Stimulated activated CD4-positive, alpha-beta T cell treated with anti-CD3 and anti-CD28 coated beads, Interleukin-15, amount 100 ng/mL, for 1 hour (primary cell): ENCODE results near the gene STXBP5.

Source experiments
- DNase-seq, 2 donors: peaks; one replicate each; pipeline ENCODE4 v3.0.0-alpha.2; 2020; ENCODE audit warnings: low read depth in 1 of 2, low spot score in 1 of 2

STXBP5 gene

DNA sequence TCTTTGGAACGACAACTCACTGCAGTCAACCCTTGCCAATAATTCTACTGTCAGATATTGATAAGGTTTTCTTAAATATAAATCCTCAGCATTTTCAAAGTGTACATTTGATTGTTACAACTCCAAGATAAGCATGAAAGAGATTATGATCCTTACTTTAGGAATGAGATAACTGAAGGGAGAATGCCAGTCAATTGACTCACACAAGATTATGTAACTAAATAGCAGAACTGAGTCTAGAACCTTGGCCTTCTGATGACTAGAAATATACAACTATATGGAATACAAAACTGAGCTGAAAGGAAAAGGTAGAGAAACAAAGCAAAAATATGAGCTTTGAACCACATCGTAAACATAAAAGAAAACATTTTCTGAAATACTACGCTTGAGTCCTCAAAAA, 26.9 kb upstream of the STXBP5 start:
- no peak for DNase-seq

GRCh38 chr6:147178355-147178754, 25.9 kb upstream of the STXBP5 start:
- DNase-seq: no peak

DNA sequence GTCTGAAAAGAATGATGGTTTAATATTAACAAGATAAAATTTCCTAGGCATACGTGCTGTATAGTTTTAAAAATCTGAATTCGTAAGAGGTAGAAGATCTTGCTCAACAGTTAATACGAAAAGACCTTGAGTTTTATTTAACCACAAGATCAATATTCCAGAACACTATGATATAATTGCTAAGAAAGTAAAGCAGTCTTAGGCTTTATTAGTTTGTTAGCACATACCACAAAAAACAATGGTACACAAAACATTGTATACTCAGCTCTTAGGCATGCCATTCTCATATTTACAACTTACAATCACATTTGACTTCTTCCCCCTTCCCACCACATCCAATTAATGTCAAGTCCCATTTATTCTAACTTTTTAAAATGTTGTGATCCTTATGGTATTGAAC, 24.4 kb upstream of the STXBP5 start:
- no peak for DNase-seq

DNA sequence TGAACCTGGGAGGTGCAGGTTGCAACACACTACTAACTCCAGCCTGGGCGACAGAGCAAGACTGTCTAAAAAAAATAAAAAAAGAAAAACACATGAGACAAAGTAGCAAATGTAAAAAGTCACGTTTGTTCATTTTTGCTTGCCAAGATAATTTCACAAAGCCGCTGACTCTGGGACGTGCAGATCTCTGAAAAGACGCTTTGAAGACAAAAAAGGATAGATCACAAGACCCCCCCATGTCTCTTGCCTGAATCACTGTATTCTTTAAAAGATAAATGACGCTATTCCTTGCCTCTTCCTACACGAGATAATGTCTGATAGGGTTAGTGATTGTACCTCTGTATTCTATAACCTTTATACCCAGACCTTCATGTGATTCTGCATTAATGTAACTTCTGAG, 23.3 kb upstream of the STXBP5 start:
- DNase-seq: no peak

DNA sequence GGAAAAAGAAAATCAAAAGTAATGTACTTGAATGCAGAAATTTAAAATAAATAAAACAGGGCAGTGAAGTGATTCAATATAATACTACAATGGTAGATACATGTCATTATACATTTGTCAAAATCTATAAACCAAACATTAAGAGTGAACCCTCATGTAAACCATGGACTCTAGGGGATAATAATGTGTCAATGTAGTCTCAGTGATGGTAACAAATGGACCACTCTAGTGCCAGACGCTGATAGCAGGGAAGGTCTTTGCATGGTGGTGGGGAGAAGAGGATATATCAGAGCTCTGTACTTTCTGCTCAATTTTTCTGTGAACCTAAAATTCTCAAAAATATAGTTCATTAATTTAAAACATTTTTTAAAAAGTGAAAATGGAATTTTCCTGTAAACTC, 19.8 kb upstream of the STXBP5 start:
- DNase-seq: no peak

GRCh38 chr6:147185216-147185615, 19.0 kb upstream of the STXBP5 start:
- no peak for DNase-seq

DNA sequence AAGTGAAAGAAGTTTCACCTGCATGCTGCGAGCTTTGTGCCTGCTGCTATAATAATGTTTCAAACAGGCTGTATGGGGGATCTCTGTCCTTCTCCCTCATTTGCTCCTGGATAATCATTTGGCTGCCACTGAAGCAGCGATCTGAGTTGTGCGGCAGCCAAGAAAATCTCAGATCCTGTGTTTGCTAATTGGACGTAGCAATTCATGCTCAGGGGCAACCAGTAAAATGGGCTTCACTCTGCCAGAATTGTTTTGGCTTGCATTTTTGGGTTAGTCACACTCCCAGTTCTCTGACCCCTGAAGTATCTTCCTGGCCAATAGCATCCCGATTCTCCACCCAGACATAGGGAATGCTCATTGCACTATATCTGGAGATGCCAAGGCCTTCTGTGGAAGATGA, 13.7 kb upstream of the STXBP5 start:
- DNase-seq: no peak

GRCh38 chr6:147192278-147192911, 11.8 kb upstream of the STXBP5 start:
- DNase-seq: no peak

- DNase-seq: no peak
Measured at GRCh38 chr6:147194652-147195411, 9.4 kb upstream of the STXBP5 start.

GRCh38 chr6:147195510-147195909, 8.7 kb upstream of the STXBP5 start:
- no peak for DNase-seq

GRCh38 chr6:147195987-147196386, 8.2 kb upstream of the STXBP5 start:
- DNase-seq: no peak

GRCh38 chr6:147200711-147201110, 3.5 kb upstream of the STXBP5 start:
- DNase-seq: no peak

DNA sequence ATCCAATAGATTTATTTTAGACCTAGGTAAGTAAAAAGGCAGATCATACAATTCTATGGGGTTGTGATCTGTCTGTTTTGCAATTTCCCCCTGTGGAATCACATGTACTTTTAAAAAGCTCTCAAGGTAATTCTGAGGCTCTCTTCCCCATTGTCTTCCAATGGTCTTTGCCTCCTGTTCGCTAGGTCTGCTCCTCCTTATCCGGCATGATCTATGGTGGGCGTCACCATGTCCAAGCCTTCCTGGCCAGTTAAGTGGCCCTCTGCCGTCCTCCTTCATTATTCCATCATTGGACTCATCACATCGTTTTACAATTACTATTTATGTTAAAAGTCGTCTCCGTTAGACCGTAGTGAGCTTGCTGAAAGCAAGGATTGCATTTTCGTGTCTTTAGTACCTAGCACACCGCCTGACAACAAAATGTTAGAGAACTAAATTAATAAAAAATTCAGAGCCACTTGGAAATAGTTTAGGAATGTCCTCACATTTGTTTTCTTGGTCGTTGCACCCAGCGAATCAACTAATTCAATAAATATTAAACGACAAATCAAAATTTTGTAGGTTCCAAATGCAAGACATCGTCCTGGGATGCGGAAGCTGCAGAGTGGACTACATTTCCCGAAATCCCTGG, 2.2 kb upstream of the STXBP5 start:
- DNase-seq: no peak

- DNase-seq: peak; percentile 36 to 52
Measured at GRCh38 chr6:147202516-147203310, 1.5 kb upstream of the STXBP5 start.

GRCh38 chr6:147203311-147204059, 732 bp upstream of the STXBP5 start:
- DNase-seq: peak; percentile 58 to 60

DNA sequence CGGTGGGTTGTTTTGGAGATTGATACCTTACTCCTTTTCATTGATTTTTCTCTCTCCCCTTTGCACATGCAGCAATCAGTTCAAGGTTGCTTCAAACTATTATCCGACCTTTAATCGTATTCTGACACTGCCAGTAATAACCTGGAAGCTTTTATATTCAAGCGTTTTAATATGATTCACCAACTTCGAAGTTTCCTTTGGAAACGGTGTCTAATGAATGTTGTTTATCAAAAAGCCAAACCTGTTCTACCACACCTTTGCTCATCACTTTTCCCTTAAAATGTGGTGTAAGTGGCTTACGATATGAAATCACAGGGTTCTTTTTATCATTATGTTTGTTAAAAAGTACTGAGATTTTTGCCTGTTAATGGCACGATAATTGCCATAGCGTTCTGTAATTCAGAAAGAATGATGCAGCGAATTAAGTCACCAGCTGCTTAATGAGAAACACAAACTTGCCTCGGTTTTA, 660 bp downstream of the STXBP5 start:
- no peak for DNase-seq

GRCh38 chr6:147205690-147206600, 1.7 kb downstream of the STXBP5 start:
- no peak for DNase-seq

GRCh38 chr6:147207351-147207750, 3.1 kb downstream of the STXBP5 start:
- no peak for DNase-seq

DNA sequence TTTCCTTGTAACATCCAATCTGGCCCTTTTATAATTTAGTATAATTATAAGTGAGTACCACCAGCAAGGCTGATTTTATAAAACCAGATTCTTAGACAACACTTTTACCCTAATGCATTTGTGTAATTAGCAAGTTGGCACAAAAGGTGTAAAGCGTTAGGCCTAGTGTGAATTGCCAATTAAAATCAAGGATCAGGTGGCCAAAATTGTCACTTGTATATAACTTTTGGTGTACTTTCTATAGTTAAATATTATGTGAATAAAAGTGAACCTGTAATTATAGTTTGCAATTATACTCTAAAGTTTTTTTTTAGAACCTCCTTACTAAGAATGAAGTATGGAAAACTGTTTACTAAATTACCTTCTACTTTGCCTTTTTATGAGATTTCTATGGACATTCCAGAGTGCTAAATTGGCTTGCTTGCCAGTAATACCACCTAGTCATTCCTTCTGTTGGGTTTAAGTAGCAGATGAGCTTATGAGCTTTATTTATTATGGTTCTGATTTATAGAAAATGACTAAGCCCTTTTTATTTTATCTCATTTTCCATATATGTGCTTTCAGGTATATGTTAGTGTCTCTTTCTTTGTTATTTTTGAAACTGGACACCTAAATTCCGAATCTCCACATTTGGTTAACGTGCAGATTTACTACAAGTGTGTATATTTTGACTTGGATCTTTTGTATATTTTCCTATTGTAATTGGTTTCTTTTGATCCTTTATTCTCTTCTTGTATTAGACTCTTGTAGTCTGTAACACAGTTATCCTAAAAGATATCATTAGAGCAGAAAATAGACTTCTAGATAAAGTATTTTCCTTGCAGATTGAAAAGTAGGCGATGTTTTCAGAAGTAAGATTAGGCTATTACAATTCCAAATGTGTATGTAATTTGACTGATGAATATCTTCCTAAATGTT, 3.9 kb downstream of the STXBP5 start:
- DNase-seq: no peak
